Stimulated activated CD4-positive, alpha-beta T cell treated with anti-CD3 and anti-CD28 coated beads, Interleukin-15, amount 100 ng/mL, for 1 hour (primary cell): ENCODE data around the gene FOXL2.

Source experiments
- DNase-seq, 2 donors: peaks; one replicate each; pipeline ENCODE4 v3.0.0-alpha.2; 2020; ENCODE audit warnings: low read depth in 1 of 2, low spot score in 1 of 2

The FOXL2 gene

DNA sequence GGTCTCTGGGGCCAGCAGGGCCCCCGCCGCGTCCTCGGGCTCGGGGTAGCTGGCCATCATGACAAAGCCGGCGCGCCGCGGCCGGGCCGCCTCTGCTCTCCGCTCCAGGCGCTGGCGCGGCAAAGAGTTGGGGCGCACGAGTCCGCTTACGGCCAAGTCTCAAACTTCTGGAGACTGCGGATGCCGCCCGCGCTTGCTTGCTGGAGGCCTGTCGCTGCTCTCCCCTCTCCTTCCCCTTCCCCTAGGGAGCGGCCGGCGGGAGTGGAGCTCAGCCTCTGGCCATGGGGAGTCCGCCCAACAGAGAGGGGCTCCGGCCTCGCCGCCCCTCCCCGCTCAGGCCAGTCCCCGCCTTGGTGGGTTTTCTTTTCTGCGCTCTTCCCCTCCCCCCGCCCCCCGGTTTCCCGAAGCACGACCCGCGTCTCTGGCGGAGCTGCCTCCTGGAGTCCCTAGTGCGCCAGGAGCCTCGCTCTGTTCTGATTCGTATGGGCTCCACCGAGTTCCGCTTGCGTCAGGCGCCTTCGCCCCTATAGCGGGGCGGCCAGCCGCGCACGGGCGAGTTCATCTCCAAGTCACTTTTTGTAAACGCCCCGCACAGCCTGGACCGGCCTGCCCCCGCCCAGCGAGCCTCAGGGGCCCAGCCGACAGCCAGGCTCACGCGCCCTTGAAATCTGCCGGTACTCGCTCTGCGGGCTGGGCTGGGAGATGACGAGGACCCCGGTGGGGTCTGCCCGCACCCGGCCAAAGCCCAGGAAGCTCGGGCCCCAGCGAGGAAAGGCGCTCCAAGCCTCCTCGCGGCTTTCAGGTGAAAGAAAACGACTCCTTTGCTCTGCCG, at the start of gene FOXL2, which contains the start of gene FOXL2NB:
Gene FOXL2, minus strand, starts transcription at position 475 of the 832 bp plus-strand sequence. Its CDS starts 415 bp downstream, at position 60.
Gene FOXL2NB, plus strand, starts transcription at position 555 of the 832 bp plus-strand sequence. Its CDS starts 148 bp downstream, at position 703.
- DNase-seq = no peak

DNA sequence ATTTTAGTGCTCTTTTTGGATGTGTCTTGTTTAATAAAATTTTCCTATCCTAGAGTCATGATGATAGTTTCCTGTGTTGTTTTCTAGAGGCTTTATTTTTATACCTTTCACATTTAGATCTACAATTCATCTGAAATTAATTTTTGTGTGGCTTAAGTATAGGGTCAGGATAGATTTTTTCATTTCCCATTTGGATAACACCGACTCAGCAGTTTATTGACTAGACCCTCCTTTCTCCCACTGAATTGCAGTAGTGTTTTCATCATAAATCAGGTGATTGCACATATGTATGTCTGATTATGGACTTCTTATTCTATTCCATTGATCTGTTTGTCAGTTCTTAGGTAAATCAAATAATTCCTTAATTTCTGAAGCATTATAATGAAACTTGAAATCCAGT, 48.8 kb upstream of the FOXL2 start:
- DNase-seq = no peak

DNA sequence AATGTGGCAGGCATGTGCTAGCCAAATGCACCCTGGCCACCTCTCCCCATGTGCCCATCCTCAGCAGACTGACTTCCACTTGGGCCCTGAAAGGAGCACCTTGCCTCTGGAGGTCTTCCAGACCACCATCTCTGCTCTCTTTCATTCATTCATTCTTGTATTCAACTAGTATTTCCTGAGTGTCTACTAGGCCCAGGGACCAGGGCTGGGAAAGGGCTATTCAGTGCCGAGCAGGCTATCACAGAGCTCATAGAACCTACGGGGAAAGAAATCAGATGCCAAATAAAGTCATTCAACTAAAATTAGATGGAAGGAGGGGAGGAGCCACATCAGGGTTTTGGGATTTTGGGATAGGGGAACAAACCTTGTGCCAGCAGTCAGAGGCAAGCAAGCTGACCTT, 40.2 kb upstream of the FOXL2 start:
- DNase-seq = no peak

DNA sequence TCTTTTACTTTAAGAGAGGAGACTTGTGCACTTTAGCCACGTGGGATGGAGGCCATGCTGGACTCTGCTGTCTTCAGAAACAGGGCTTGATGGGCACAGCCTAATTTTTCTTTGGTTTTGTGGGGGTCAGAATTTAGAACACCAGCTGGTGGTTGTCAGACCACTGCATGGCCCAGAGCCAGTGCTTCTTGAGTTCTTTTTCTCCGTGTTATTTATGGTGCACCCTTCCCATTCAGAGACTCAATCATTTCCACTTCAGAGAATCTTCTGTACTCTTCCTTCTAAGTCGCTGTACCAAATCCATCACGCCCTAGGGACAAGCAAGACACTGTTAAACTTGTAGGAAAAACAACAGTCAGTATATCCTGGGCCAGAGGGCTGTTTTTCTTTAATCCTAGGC, 39.0 kb upstream of the FOXL2 start:
- DNase-seq = no peak

DNA sequence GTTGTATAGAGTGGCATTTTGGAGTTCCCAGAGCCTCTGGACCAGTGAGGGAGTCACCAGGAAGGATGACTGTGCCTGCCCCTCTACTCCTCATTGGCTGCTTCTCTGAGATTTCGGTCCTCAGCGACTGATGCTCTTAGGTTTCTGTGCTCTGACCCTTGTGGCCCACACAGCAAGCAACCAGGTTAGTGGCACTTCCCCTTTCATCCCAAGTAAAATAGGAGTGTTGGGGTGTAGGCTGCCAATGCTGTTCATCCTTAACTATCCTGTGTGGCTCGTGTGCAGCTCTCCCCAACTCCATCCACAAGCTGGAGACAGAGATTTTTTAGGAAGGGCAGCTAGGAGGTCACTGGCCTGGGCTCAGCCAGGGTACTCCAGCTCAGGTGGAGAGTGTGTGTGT, 37.9 kb upstream of the FOXL2 start:
- no peak for DNase-seq

DNA sequence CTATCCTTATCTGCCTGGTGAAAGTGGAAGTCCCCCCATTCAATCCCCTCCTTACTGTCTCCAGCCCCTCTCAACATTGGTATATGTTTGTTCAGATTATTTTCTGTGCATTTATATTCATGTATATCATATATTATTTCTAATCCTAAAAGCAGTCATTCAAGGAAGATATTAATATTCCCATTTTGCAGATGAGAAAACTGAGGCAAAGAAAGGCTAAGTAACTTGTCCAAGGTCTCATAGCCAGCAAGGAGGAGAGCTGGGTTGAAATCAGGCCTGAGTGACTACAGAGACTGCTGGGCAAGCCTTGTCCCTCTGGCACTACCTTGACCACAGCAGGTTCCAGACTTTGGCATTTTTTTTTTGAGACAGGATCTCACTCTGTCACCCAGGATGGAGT, 29.1 kb upstream of the FOXL2 start:
- no peak for DNase-seq

DNA sequence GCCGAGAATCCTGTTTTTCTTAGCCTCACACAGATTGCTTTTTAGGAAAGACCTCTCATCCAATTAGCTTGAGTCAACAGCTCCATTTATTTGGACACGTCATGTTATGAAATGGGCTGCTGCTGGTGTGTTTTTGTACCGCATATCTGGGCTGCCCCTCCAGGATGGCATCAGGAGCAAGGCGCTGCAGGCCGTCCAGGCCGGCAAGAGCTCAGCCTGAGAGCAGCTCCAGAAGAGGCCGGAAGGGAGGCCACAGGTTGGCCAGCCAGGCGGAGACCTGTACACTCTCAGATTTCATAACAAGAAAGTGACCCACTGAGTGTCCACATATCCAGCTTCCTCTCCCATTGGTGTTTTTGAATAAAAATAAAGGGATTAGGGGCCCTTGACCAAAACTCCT, 28.4 kb upstream of the FOXL2 start:
- no peak for DNase-seq

DNA sequence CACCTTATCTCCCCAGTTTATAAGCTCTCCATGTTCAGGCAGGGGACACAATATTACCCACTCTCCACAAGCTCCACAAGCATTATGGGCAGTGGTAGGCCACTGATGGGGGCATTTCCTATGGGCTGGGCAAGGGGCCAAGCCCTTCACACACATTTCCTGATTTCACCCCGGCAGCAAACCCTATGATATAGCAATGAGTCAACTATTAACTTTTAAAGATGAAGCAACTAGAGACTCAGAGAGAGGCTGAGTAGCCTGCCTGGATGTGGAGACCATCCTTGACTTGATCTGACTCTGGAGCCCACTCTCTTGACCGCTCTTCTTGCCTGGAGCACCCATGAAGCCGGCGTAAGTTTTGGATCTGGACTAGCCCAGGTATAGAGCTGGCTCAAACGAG, 27.5 kb upstream of the FOXL2 start:
- DNase-seq = no peak

DNA sequence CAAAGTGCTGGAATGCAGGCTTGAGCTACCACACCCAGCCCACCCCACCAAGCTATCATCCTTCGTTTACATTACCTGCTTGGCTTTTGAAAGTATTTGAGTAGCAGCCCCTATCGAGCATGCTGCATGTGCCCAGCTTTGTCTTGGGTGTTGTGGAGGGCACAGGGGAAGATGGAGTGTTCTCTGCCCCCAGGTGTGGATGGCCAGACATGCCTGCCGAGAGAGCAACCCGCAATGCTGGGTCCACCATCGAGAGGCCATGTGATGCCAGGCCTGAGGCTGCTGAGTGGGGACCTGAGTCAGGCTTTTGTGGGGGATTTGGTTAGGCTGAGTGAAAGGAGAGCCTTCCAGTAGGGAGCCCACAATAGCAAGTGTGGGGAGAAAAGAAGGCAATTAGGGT, 26.0 kb upstream of the FOXL2 start:
- no peak for DNase-seq

DNA sequence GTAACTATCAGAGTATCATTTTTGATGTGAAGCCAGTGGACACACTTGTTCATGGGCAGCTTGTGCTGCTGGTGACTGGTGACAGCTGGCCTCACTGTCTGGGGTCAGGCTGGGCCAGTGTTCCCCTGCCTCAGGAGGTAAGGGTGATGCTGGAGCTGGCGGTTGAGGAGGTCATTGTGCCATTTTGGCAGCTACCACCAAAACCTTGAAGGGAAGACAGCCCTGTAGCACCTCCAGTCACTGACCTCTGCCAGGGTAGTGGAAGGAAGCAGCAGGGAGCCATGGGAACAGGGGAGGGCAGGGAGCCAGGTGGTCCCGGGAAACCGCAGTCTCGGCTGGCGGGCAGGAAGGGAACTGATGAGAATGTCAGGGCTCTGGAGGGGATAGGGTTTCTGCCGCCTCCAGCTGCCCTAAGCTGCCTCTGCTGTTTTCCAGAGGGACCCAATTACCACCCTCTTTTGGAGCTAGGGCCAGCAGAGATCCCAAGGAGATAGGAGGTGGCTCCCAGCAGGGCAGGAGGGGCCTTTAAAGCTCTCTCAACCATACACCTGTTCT, 24.9 kb upstream of the FOXL2 start:
- DNase-seq = no peak

DNA sequence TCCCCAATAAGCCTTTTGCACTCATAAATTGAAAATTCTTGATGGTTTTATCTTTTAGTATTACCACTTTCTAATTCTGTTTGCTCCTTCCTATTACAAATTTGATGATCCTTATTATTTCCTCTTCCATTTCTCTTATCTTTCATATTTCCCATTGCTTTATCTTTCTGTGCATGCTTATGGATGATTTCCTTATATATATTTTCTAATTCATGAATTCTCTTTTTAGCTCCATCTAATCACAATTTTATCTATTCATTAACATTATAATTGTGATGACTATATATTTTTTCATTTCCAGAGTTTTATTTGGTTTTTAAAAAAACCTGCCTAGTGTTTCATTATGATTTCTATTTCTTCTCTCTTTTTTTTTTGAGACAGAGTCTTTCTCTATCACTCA, 18.0 kb upstream of the FOXL2 start:
- no peak for DNase-seq

DNA sequence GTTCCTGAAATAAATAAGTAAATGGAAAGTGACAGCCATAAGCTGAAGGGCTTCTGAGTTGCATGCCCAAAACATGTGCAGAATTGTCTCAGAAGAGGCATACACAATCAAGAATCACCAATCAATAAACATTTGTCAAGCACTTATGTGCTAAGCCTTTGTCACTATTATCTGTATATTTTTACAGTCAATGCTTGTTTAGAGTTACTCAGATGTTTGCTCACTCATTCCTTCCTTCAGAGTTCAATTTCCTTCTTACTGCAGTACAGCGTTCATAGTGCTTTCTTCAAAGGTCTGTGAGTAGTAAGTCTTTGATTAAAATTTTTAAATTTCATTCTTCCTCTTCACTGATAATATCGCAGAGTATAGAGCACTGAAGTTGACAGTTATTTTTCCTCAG, 17.3 kb upstream of the FOXL2 start:
- no peak for DNase-seq

DNA sequence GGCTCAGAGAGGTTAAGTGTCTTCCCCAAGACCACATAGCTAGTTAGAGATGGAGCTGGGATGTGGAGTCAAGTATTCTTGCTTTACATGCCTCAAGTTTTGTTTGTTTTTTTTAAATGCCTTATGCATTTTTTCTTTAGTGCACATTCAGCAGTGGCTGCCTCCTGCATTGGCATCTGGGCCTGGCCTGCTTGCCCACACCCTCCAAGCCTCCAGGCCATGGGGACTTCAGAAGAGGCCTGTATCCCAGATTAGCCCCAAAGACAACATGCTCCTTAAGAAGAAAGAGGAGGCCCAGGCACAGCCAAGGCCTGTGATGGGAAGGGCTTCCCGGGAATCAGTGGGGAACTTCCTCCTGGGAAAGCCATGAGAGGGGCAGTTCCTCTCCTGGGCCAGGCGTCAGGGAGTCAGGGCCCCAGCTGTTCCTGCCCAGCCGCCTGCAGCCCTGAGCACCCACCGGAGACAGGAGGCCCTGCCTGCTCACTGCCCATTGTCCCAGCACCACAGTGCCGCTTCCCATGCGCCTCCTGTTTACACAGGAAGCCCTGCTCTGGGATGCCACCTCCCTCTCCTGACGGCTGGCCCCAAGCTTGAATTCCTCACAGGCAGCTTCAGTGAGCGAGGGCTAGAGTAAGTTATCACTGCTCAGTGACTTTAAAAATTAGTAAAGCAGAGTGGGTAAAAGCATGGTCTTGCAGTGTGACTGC, 16.1 kb upstream of the FOXL2 start:
- DNase-seq = no peak

DNA sequence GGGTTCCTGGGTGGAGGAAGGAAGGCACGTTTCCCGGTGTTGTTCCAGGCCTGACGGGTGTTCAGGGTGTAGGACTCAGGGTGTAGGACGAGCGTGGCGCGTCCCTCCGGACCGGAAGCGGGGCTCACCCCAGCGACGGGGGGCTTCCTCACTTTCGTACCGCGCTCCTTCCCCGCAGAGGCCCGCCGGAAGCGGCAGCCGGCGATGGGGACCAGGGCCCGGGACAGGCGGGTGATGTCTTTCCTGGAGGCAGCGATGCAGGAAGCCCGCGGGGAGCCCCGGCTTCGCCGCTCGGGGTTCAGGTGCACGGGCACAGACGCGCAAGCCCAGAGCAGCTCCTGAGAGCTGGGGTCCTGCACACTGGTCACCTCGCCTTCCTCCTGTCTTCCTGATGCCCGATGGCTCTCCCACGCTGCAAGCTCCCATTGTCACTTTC, 13.5 kb upstream of the FOXL2 start:
- DNase-seq = no peak

DNA sequence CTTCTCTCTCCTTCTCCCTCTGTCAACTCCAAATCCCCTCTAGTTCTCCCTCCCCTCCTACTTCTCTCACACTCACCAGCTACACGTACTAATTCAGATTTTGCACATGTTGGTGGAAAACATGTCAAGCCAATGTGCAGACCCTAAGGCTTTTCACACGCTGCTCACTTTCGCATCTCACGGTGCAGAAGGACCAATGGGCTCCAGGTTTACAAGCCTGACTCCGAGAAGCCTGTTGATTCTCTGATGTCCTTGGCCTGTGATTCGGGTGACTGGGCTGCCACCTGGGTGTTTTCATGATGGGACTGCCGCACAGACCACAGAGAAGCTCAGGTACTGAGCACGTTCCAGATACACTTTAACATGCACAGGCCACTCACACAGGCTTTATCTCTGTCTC, 3.8 kb upstream of the FOXL2 start:
- no peak for DNase-seq

DNA sequence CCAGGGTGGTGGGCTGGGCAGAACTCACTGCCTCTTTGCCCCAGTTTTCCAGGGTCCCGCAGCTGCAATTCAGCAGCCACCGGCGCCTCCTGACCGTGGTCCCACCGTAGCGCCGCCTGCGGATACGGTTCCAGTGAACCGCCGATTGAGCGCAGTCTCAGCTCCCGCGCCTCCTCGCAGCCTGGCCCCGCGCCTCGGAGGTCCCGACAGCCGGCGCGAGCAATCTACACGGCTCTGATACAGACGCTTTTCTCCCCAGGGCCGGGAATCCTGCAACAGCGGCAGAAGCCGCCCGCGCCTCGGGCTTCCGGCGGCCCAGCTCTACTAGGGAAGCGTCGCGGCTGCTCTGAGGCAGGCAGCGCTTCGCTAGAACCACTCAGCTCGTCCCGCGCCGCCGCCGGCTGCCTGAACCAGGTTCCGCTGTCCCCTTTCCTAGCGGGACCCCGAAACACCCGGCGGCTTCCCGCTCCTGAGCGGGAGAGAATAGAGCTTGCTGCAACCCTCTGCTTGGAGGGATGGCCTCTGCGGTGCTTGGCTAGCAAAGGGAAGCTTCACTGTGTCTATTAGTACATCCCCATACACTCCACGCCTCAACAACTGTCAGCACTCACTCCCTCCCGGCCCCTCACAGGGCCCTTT, 3.2 kb upstream of the FOXL2 start:
- DNase-seq = no peak

DNA sequence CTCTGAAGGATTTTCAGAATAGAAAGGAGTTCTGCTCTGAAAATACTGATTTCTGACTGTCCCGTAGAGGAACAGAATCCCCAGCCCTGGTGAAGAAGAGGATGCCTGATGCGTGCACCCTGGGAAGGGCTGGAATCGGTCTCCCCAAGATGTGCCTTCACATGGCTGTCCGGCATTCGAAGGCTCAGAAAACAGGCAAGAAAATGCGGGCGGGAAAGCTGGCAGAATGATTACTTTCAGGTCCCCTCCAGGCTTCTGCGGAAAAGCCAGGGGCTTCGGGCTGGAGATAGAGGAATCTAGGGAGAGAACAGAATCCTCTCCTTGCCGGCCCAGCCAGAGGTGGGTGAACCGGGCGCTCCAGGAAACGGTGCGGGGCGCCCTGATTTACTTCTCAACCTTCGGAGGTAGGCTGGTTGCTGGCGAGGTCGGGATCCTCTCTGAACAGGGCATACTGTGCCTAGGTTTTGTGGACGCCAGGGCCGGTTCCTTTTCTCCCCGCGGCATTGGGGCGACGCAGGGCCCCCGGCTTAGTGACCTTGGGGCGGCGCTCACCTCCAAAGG, 2.6 kb upstream of the FOXL2 start:
- no peak for DNase-seq

DNA sequence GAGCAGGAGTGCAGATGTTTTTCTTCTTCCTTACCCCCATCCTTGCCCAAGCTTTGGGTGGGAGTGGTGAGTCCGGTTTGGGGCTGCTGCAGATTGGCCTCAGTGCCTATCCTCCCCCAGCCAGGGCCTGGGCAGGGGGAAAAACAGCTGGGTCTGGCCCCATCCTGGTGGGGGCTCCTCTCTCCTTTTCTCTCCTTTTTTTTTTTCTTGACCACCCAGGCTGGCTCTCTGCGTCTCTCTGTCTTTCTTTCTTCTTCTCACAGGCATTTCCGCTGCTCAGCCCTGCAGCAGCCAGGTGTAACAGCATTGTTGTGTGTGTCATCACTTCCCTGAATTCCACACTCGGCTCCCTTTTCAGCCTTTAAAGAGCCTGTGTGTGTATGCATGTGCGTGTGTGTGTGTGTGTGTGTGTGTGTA, 2.1 kb upstream of the FOXL2 start:
- no peak for DNase-seq

DNA sequence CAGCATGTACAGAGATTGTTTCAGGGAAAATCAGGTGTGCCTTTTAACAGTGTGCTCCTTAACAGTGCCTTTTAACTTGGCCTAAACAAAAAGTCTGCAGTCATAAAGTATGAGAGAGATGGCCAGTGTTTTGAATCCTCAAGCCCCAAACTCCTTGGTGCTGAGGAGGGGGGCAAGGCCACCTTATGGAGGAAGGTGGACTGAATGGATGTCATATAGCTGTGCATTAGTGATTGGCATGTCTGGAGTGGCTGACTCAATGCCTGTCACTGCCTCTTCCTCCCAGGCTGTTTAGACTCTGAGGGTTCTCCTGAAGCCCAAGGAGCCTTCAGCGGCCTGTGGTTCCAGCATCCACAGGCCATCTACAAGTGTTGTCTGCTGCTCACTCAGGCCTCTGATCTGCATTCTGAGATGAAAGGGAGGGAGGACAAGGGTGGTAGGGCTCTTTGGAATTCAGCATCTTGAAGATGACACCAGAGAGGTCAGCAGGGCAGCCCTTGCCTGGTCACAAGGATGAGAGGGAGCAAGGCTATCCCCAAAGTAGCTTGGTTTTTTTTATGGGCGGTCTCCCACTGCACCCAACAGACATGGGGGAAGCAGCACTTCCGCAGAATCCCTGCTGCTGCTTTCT, 1.5 kb upstream of the FOXL2 start:
- DNase-seq = no peak

DNA sequence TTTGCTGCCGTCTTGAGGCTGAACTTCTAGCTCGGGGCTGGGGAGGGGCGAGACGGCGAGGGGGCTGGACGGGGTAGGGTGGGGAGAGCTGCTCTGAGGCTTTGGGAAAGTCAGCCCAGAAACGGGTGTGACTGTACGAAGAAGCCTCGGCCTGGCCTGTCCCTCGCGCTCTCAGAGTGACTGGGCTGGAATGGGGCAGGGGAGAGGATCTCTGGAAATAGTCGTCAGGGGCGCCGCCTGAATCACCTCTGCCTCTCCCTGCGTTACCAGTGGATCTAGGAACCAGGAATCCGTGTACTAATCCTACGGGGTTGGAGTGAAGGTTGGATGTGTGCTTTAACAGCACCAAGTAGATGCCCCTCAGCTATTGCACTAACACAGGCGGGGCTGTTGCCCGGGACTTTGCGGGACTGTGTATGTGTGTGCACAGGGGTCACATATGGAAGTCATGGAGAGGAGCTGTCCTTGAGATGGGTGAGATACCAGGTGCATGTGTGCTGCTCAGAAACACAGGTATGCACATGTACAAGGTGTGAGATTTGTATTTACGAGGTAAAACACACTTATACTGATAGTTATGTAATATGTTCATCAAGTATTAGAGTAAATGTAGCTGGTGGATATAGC, 671 bp upstream of the FOXL2 start:
- DNase-seq = no peak
